ENCODE measurements around the gene GGT1. TPM values are rescaled to one million over a fixed set of nuclear protein-coding genes. Genes with fewer than 3 reads are reported as not detected.

GGT1 gene
- total RNA-seq, 1 experiment from 2014 or later = 9.4 TPM

- H3K4me3 Mint-ChIP-seq (ENCODE audit: unreplicated experiment) = no peak overlapping the region
- H3K36me3 Mint-ChIP-seq (ENCODE audit: insufficient read depth, unreplicated experiment) = peaks cover 15% of the 10 kb centered on the region
- intact Hi-C loops (cut with micrococcal nuclease; ENCODE audit: unreplicated experiment) = no loop called here
- no peak for TF ChIP-seq CTCF (IDR thresholded peaks at IDR 0.05; ENCODE audit: insufficient read depth in 1 of 2, low read depth in 1 of 2, low read length in 1 of 2, severe bottlenecking in 1 of 2, unreplicated experiment in 1 of 2)
- H3K9me3 Mint-ChIP-seq (ENCODE audit: unreplicated experiment) = no peaks in the 10 kb centered on the region
- H3K4me1 ChIP-seq = no peaks in the 10 kb centered on the region
- H3K4me1 Mint-ChIP-seq (ENCODE audit: low read depth, unreplicated experiment) = peaks cover 7% of the 10 kb centered on the region
- no peaks in the 10 kb centered on the region; the same call in 1 of the 2 replicates for H3K36me3 ChIP-seq (ENCODE audit: control insufficient read depth, insufficient read depth, low read length)
- no peak for DNase-seq
- ChIA-PET POLR2A (no interaction called here), CTCF (interaction anchor here (0.6 kb wide), 1 partner anchor 49 kb away, joined by 4 read pairs; no protein-coding TSS in a partner anchor)
- H3K9me3 ChIP-seq = no peaks in the 10 kb centered on the region
- H3K27ac Mint-ChIP-seq (ENCODE audit: unreplicated experiment) = no peak overlapping the region
- H3K27me3 Mint-ChIP-seq (ENCODE audit: insufficient read depth, unreplicated experiment) = no peaks in the 10 kb centered on the region
- no TSS peak for BruUV-seq (replicated peaks)
- no peaks in the 10 kb centered on the region for H3K27me3 ChIP-seq (replicated peaks; ENCODE audit: control insufficient read depth, insufficient read depth, low read length)
- no peak overlapping the region for H3K4me3 ChIP-seq (ENCODE audit: low read depth, low read length)
Observed at GRCh38 chr22:24587251-24587650, 15.7 kb upstream of the GGT1 start.

GRCh38 chr22:24587948-24588347 is 15.0 kb upstream of the GGT1 start:
- no peaks in the 10 kb centered on the region for H3K9me3 Mint-ChIP-seq (ENCODE audit: unreplicated experiment)
- intact Hi-C loops (cut with micrococcal nuclease; ENCODE audit: unreplicated experiment) = no loop called here
- POLR2A ChIA-PET = no interaction called here
- H3K27me3 Mint-ChIP-seq (ENCODE audit: insufficient read depth, unreplicated experiment) = no peaks in the 10 kb centered on the region
- CTCF ChIA-PET = interaction anchor here (0.6 kb wide), 1 partner anchor 48 kb away, joined by 4 read pairs; no protein-coding TSS in a partner anchor
- DNase-seq = no peak
- TF ChIP-seq CTCF (IDR thresholded peaks at IDR 0.05; ENCODE audit: insufficient read depth in 1 of 2, low read depth in 1 of 2, low read length in 1 of 2, severe bottlenecking in 1 of 2, unreplicated experiment in 1 of 2) = no peak
- Histone ChIP-seq H3K9me3 (no peaks in the 10 kb centered on the region), H3K27me3 (replicated peaks; ENCODE audit: control insufficient read depth, insufficient read depth, low read length) (no peaks in the 10 kb centered on the region), H3K4me1 (no peaks in the 10 kb centered on the region), H3K36me3 (ENCODE audit: control insufficient read depth, insufficient read depth, low read length) (no peaks in the 10 kb centered on the region; the same call in 1 of the 2 replicates), H3K4me3 (ENCODE audit: low read depth, low read length) (no peak overlapping the region)
- BruUV-seq (replicated peaks) = no TSS peak
- H3K4me3 Mint-ChIP-seq (ENCODE audit: unreplicated experiment) = no peak overlapping the region
- peaks cover 7% of the 10 kb centered on the region for H3K4me1 Mint-ChIP-seq (ENCODE audit: low read depth, unreplicated experiment)
- H3K36me3 Mint-ChIP-seq (ENCODE audit: insufficient read depth, unreplicated experiment) = peaks cover 14% of the 10 kb centered on the region
- no peak overlapping the region for H3K27ac Mint-ChIP-seq (ENCODE audit: unreplicated experiment)

DNA sequence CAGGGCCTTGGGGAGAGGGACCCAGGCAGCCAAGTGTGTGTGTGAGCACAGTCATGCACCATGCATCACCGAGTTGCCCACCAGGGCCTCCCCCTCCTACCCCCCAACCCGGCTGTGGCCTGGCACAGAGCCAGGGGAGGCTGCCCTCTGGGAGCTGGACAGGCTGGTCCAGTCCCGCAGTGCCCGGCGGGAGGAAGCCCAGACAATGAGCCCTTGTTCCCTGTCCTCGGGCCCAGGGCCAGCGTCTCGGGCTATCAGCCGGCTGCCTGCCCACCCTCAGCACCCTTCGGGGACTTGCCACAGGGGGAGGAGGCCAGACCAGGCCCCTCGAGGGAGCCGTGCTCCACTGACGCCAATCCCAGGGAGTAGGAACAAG is 14.6 kb upstream of the GGT1 start:
- peaks cover 10% of the 10 kb centered on the region for H3K36me3 Mint-ChIP-seq (ENCODE audit: insufficient read depth, unreplicated experiment)
- TF ChIP-seq CTCF (IDR thresholded peaks at IDR 0.05; ENCODE audit: insufficient read depth in 1 of 2, low read depth in 1 of 2, low read length in 1 of 2, severe bottlenecking in 1 of 2, unreplicated experiment in 1 of 2) = no peak
- H3K27me3 ChIP-seq (replicated peaks; ENCODE audit: control insufficient read depth, insufficient read depth, low read length) = no peaks in the 10 kb centered on the region
- POLR2A ChIA-PET = no interaction called here
- CTCF ChIA-PET = no interaction called here
- no peaks in the 10 kb centered on the region for H3K9me3 Mint-ChIP-seq (ENCODE audit: unreplicated experiment)
- no peaks in the 10 kb centered on the region for H3K27me3 Mint-ChIP-seq (ENCODE audit: insufficient read depth, unreplicated experiment)
- no peaks in the 10 kb centered on the region; the same call in 1 of the 2 replicates for H3K36me3 ChIP-seq (ENCODE audit: control insufficient read depth, insufficient read depth, low read length)
- BruUV-seq (replicated peaks) = no TSS peak
- H3K27ac Mint-ChIP-seq (ENCODE audit: unreplicated experiment) = peak overlapping the region; percentile 46
- H3K4me3 ChIP-seq (ENCODE audit: low read depth, low read length) = no peak overlapping the region
- H3K4me3 Mint-ChIP-seq (ENCODE audit: unreplicated experiment) = no peak overlapping the region
- intact Hi-C loops (cut with micrococcal nuclease; ENCODE audit: unreplicated experiment) = no loop called here
- H3K4me1 Mint-ChIP-seq (ENCODE audit: low read depth, unreplicated experiment) = peaks cover 7% of the 10 kb centered on the region
- no peak for DNase-seq
- H3K9me3 ChIP-seq = no peaks in the 10 kb centered on the region
- peaks cover 2% of the 10 kb centered on the region; the same call in 1 of the 2 replicates for H3K4me1 ChIP-seq
